Vagina (tissue), 2 donors: ENCODE data around the gene COL12A1.

Experiments
- CTCF ChIP-seq, 3 experiments: fragments of 450-650 bp in 2 of 3; fragments of 200-600 bp in 1 of 3; sonication (generic) in 1 of 3; IDR thresholded peaks; one replicate each; pipeline ENCODE4 v1.5.1; 2017 to 2019; ENCODE audit warnings: antibody characterized with exemption in 3 of 3, mild to moderate bottlenecking in 2 of 3, moderate library complexity in 2 of 3
- POLR2A ChIP-seq, 2 donors: fragments of 450-650 bp; IDR thresholded peaks; one replicate each; pipeline ENCODE4 v1.6.1; 2017; ENCODE audit warnings: antibody characterized with exemption in 2 of 2, mild to moderate bottlenecking in 2 of 2, moderate library complexity in 2 of 2

- TF ChIP-seq CTCF (IDR thresholded peaks at IDR 0.05) (no peak), POLR2A (IDR thresholded peaks at IDR 0.05) (no peak)
Observed at GRCh38 chr6:75166236-75166635, 39.6 kb downstream of the COL12A1 start.
